Pancreas (tissue), 10 donors: ENCODE measurements around the gene SKIDA1. TPM values are rescaled to one million over a fixed set of nuclear protein-coding genes. Genes with fewer than 3 reads are reported as not detected.

Experiments used
- ATAC-seq, 4 donors: fragments of 200-7000 bp; cut with Tn5 transposase; one replicate each; pipeline versions ENCODE4 v1.8.0 to v1.9.1; 2020; ENCODE audit warnings: mild to moderate bottlenecking in 4 of 4, moderate library complexity in 4 of 4
- DNase-seq, 6 donors: peaks; one replicate each; pipeline ENCODE4 v3.0.0-alpha.2; 2020
- FAIRE-seq: peaks from 2 replicates; lab custom pipeline; 2012; peaks lifted over from hg19 to GRCh38; lab: Jason Lieb, UNC
- H3K27ac ChIP-seq, 4 donors: fragments of 200-600 bp; sonication (generic); 1 replicate in 3 of 4; 2 replicates in 1 of 4; pipeline versions ENCODE4 v1.5.0 to v1.8.0; 2020
- H3K27me3 ChIP-seq, 4 donors: fragments of 200-600 bp; one replicate each; pipeline ENCODE4 v1.8.0; 2021
- H3K36me3 ChIP-seq, 3 donors: fragments of 200-600 bp; sonication (generic) in 1 of 3; one replicate each; pipeline versions ENCODE4 v1.5.0 to v1.8.0; 2020 to 2021
- H3K4me1 ChIP-seq, 3 donors: fragments of 200-600 bp; one replicate each; pipeline ENCODE4 v1.8.0; 2021
- H3K4me3 ChIP-seq, 4 donors: fragments of 200-600 bp; sonication (generic) in 2 of 4; one replicate each; pipeline versions ENCODE4 v1.5.0 to v1.8.0; 2020 to 2021
- H3K9me3 ChIP-seq, 4 donors: fragments of 200-600 bp; one replicate each; pipeline ENCODE4 v1.8.0; 2021
- CTCF ChIP-seq, 4 donors: fragments of 200-600 bp; sonication (generic) in 3 of 4; IDR thresholded peaks; one replicate each; pipeline versions ENCODE4 v1.5.0 to v1.8.0; 2021; ENCODE audit warnings: antibody characterized with exemption in 4 of 4
- WGBS, 2 donors: extraction: QIAGEN DNeasy Blood & Tissue Kit; methylation state at CpG; one replicate each; pipeline ENCODE4 v1.1.7; 2013; 5-methylcytosine and 5-hydroxymethylcytosine counted together
- intact Hi-C, 3 donors: fragments of 100-400 bp; cut with DNase I; formaldehyde crosslinking; loops; one replicate each; pipeline versions ENCODE4 v1.11.1 to v1.14.2; 2022
- polyA plus RNA-seq, 2 donors: library from polyadenylated mRNA; stranded (reverse); fragments of 200-250 nt; gene quantifications; one replicate each; pipeline ENCODE4 v1.2.3, GENCODE V29; 2013
- total RNA-seq, 6 donors: library from RNA; stranded (reverse); fragmentation: NEBNext Ultra II Directional in 4 of 6; extraction: Animal tissue kit (Norgen Biotek cat#: 25700) in 4 of 6; gene quantifications; one replicate each; pipeline versions ENCODE4 v1.2.1 to v1.2.4, GENCODE V29; 2021 to 2023
- donor health status: healthy with polysubstance abuse.
- donor health status: DM: no; HTN: no; CAD: no; lungs with moderate emphysema.
- donor health status: DM: no; HTN: no; CAD: no.
- donor health status: control.
- donor health status: control.
- donor health status: Bipolar disorder and iron deficiency.
- donor health status: DM: yes; HTN: yes; CAD: no.
- donor health status: DM: no; HTN: no; CAD: no.
- donor health status: DM: no; HTN: no; CAD: no.
- donor health status: DM: yes; HTN: yes; CAD: no.

Gene SKIDA1
- total and polyA plus RNA-seq, 8 donors = 0.23 to 0.97 (median 0.53) TPM

GRCh38 chr10:21535494-21535965, 10.0 kb upstream of the SKIDA1 start:
- Histone ChIP-seq H3K36me3 (peaks cover 0 to 12% (median 2%) of the 10 kb centered on the region in 3 donors), H3K4me3 (peak overlapping the region; percentile 61 to 74 (median 66)), H3K4me1 (peaks cover 15 to 30% (median 16%) of the 10 kb centered on the region in 3 donors), H3K9me3 (no peaks in the 10 kb centered on the region), H3K27ac (peak overlapping the region; percentile 32 to 99 (median 98)), H3K27me3 (no peaks in the 10 kb centered on the region)
- DNase-seq (no peak), FAIRE-seq (no peak), ATAC-seq (no peak)
- 19 to 22% methylated on average over 9 of the region's 9 CpGs for WGBS, 2 donors
- intact Hi-C loops = no loop called here
- TF ChIP-seq CTCF (IDR thresholded peaks at IDR 0.05) = no peak

DNA sequence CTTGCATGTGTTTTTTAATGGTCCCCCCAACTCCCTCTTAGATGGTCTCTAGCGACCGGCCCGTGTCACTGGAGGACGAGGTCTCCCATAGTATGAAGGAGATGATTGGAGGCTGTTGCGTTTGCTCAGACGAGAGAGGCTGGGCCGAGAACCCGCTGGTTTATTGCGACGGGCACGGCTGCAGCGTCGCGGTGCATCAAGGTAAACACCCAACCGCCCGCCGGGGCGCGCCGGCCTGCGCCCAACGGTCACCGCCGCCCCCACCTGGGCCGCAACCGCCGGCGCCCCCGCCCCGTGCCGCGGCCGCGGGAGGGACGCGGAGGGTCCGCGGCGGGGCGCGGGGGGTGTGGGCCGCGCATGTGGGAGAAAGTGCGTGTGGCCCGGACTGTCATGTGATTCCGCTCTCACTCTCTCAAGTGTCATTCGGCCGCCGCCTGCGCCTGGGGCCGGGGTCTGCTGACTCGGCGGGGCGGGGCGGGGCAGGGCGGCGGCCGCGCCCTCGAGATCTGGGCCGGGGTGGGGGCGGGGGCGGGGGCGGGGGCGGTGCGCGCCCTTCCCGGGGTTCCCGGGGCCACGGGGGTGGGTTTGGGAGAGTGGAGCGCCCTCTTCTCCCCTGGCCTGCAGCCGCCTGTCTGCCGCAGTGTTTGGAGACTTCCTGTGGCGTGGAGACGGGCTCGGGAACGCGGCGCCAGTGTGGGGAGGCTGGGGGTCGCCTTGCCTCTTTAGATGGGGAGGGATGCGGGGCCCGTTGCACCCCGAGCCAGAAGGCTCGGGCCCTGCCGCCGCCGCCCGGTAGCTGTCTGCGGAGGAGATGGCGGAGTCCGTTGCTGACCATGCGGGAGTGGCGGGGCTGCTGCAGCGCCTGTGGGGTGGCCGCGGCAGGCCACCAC, 9.4 kb upstream of the SKIDA1 start:
- H3K9me3 ChIP-seq = no peaks in the 10 kb centered on the region
- peaks cover 15 to 30% (median 16%) of the 10 kb centered on the region in 3 donors for H3K4me1 ChIP-seq
- ATAC-seq = peak in 3 of 4 donors; percentile 5 to 15 (median 14)
- intact Hi-C loops = no loop called here
- WGBS, 2 donors = 1% methylated on average over 44 to 96 of the region's 96 CpGs
- H3K27ac ChIP-seq = peak overlapping the region; percentile 94 to 99 (median 98)
- H3K27me3 ChIP-seq = no peaks in the 10 kb centered on the region
- peak; percentile 45 to 84 (median 64) for DNase-seq
- no peak for FAIRE-seq
- peak overlapping the region; percentile 61 to 74 (median 66) for H3K4me3 ChIP-seq
- TF ChIP-seq CTCF (IDR thresholded peaks at IDR 0.05) = no peak
- H3K36me3 ChIP-seq = peaks cover 0 to 5% (median 0%) of the 10 kb centered on the region in 3 donors

- intact Hi-C loops = no loop called here
- DNase-seq (no peak), FAIRE-seq (no peak), ATAC-seq (no peak)
- H3K4me3 ChIP-seq = peak overlapping the region; percentile 61 to 74 (median 66)
- H3K36me3 ChIP-seq = no peaks in the 10 kb centered on the region
- H3K4me1 ChIP-seq = peaks cover 15 to 30% (median 16%) of the 10 kb centered on the region in 3 donors
- 1 to 2% methylated on average over 9 to 23 of the region's 26 CpGs for WGBS, 2 donors
- TF ChIP-seq CTCF (IDR thresholded peaks at IDR 0.05) = no peak
- peak overlapping the region; percentile 94 to 99 (median 98) for H3K27ac ChIP-seq
- H3K27me3 ChIP-seq = no peaks in the 10 kb centered on the region
- H3K9me3 ChIP-seq = no peaks in the 10 kb centered on the region
Measured at GRCh38 chr10:21534280-21534586, 8.8 kb upstream of the SKIDA1 start.

DNA sequence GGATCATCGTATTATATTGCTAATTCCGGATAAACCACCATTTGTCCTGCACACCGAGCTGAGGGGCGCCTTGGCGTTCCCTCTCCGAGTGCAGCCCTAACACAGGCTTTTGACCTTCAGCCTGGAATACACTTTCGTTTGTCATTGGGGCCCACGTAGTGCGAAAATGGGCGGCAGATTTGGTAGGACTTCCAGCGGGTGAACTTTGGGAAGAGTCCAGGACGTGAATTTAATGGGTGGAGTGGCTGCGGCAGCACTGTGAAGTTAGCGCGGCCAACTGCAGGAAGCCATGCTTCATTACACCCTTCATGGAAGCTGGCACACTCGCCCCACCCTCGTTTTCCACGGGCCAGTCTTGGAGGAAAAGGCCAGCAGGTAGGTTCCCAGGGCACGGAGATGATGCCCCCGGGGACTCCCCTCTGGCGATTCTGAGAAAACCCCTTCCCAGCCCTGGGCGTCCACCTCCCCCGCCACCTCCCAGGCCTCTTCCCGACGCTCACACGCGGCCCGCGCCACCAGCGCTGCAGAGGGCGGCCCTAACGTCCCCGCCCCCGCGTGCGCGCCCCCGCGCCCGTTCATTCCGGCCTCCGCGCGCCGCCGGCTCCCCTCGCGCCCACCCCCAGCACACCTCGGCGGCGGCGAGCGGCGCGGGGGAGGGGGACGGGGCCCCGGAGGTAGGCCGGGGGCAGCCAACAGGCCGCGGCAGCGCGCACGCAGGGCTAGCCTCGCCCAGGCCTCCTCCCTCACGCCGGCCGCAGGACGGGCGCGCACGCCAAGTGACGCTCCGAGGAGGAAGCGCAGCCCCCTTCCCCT, 8.2 kb upstream of the SKIDA1 start, which contains the start of gene MLLT10:
TSS of gene MLLT10 (plus strand) at position 766 of the 813 bp plus-strand sequence. CDS start 413 bp downstream, outside the sequence.
- TF ChIP-seq CTCF (IDR thresholded peaks at IDR 0.05) = peak in 1 of 4 donors; percentile 9
- peak; percentile 88 to 94 (median 92) for ATAC-seq
- Histone ChIP-seq H3K36me3 (no peaks in the 10 kb centered on the region), H3K27ac (peak within 1 kb of the TSS; percentile 94 to 99 (median 98)), H3K4me1 (peaks cover 15 to 30% (median 16%) of the 10 kb centered on the region in 3 donors), H3K9me3 (no peaks in the 10 kb centered on the region), H3K4me3 (peak within 1 kb of the TSS; percentile 61 to 74 (median 66)), H3K27me3 (no peaks in the 10 kb centered on the region)
- peak; percentile 96 to 98 (median 96) for DNase-seq
- WGBS, 2 donors = 1% methylated on average over 32 to 73 of the region's 74 CpGs
- FAIRE-seq = no peak
- intact Hi-C loops = no loop called here
